Activated naive CD4-positive, alpha-beta T cell treated with anti-CD3 and anti-CD28 coated beads, Interleukin-2, amount 10 ng/mL, durations not matched to agents 7 days and 5 days (primary cell): ENCODE data around the gene HOXC11.
A peak's percentile ranks its signal among the peaks of the same experiment; 100 is the strongest.

Experiments used
- CTCF ChIA-PET: fragments of 350-600 bp; sonication (Branson Sonifier 250); formaldehyde crosslinking; loops from one replicate; lab custom pipeline; 2021; ENCODE audit warnings: antibody characterized with exemption; lab: Charles Lee
- DNase-seq: peaks from one replicate; pipeline ENCODE4 v3.0.0-alpha.2; 2020
- H3K27ac Mint-ChIP-seq: one replicate; pipeline ENCODE4 v1.8.0; 2021; ENCODE audit warnings: mild to moderate bottlenecking, moderate library complexity, mixed read lengths
- H3K27me3 Mint-ChIP-seq: one replicate; pipeline ENCODE4 v1.8.0; 2021; ENCODE audit warnings: mild to moderate bottlenecking, mixed read lengths
- H3K36me3 Mint-ChIP-seq: one replicate; pipeline ENCODE4 v1.8.0; 2021; ENCODE audit warnings: mixed read lengths
- H3K4me1 Mint-ChIP-seq: one replicate; pipeline ENCODE4 v1.8.0; 2021; ENCODE audit warnings: mixed read lengths
- H3K4me3 Mint-ChIP-seq: one replicate; pipeline ENCODE4 v1.8.0; 2021; ENCODE audit warnings: mild to moderate bottlenecking, moderate library complexity, mixed read lengths
- H3K9me3 Mint-ChIP-seq: one replicate; pipeline ENCODE4 v1.8.0; 2021; ENCODE audit warnings: mixed read lengths

HOXC11 gene

GRCh38 chr12:53969588-53970259 is 3.2 kb upstream of the HOXC11 start:
- CTCF ChIA-PET, result interaction anchor here (0.7 to 1.1 kb wide), 2 partner anchors 11 to 161 kb away, joined by 4 read pairs; no protein-coding TSS in a partner anchor
- Mint-ChIP-seq H3K36me3 (peaks cover 7% of the 10 kb centered on the region), H3K4me1 (peaks cover 24% of the 10 kb centered on the region), H3K4me3 (no peak overlapping the region), H3K27ac (no peak overlapping the region), H3K9me3 (no peaks in the 10 kb centered on the region), H3K27me3 (peaks cover 100% of the 10 kb centered on the region)
- no peak for DNase-seq

GRCh38 chr12:53970451-53970850 is 2.5 kb upstream of the HOXC11 start:
- H3K4me1 Mint-ChIP-seq, result peaks cover 26% of the 10 kb centered on the region
- H3K36me3 Mint-ChIP-seq, result peaks cover 11% of the 10 kb centered on the region
- H3K27ac Mint-ChIP-seq, result no peak overlapping the region
- H3K9me3 Mint-ChIP-seq, result no peaks in the 10 kb centered on the region
- no peak overlapping the region for H3K4me3 Mint-ChIP-seq
- CTCF ChIA-PET, result interaction anchor here (1.1 kb wide), 1 partner anchor 12 kb away, joined by 4 read pairs; no protein-coding TSS in a partner anchor
- no peak for DNase-seq
- peaks cover 100% of the 10 kb centered on the region for H3K27me3 Mint-ChIP-seq

GRCh38 chr12:53971129-53971528 is 1.8 kb upstream of the HOXC11 start:
- H3K36me3 Mint-ChIP-seq, result peaks cover 11% of the 10 kb centered on the region
- CTCF ChIA-PET, result no interaction called here

GRCh38 chr12:53971686-53972085 is 1.2 kb upstream of the HOXC11 start:
- Mint-ChIP-seq H3K36me3 (peaks cover 11% of the 10 kb centered on the region), H3K27ac (peak overlapping the region; percentile 38), H3K27me3 (peaks cover 100% of the 10 kb centered on the region), H3K4me1 (peaks cover 21% of the 10 kb centered on the region), H3K4me3 (no peak overlapping the region), H3K9me3 (peaks cover 2% of the 10 kb centered on the region)
- CTCF ChIA-PET, result no interaction called here
- no peak for DNase-seq

More at GRCh38 chr12:53971129-53971528, 1.8 kb upstream of the HOXC11 start:
- peaks cover 25% of the 10 kb centered on the region for H3K4me1 Mint-ChIP-seq
- H3K27me3 Mint-ChIP-seq, result peaks cover 100% of the 10 kb centered on the region
- peaks cover 2% of the 10 kb centered on the region for H3K9me3 Mint-ChIP-seq
- no peak overlapping the region for H3K4me3 Mint-ChIP-seq
- DNase-seq, result no peak
- no peak overlapping the region for H3K27ac Mint-ChIP-seq

GRCh38 chr12:53972152-53972702 is 699 bp upstream of the HOXC11 start:
- Mint-ChIP-seq H3K4me1 (peaks cover 21% of the 10 kb centered on the region), H3K4me3 (no peak overlapping the region), H3K27ac (peak overlapping the region; percentile 25), H3K27me3 (peaks cover 100% of the 10 kb centered on the region), H3K9me3 (peaks cover 2% of the 10 kb centered on the region), H3K36me3 (peaks cover 11% of the 10 kb centered on the region)
- CTCF ChIA-PET, result no interaction called here
- no peak for DNase-seq

GRCh38 chr12:53973236-53974042 is 513 bp downstream of the HOXC11 start:
- peak overlapping the region; percentile 83 for H3K27ac Mint-ChIP-seq
- H3K27me3 Mint-ChIP-seq, result peaks cover 100% of the 10 kb centered on the region
- peaks cover 2% of the 10 kb centered on the region for H3K9me3 Mint-ChIP-seq
- peaks cover 21% of the 10 kb centered on the region for H3K4me1 Mint-ChIP-seq
- peak overlapping the region; percentile 53 for H3K4me3 Mint-ChIP-seq
- H3K36me3 Mint-ChIP-seq, result peaks cover 8% of the 10 kb centered on the region
- CTCF ChIA-PET, result no interaction called here
- no peak for DNase-seq

- Mint-ChIP-seq H3K36me3 (peaks cover 8% of the 10 kb centered on the region), H3K4me3 (peak within 1 kb of the TSS; percentile 51), H3K27ac (peak within 1 kb of the TSS; percentile 76), H3K9me3 (peaks cover 2% of the 10 kb centered on the region), H3K27me3 (peaks cover 100% of the 10 kb centered on the region), H3K4me1 (peaks cover 21% of the 10 kb centered on the region)
- CTCF ChIA-PET, result no interaction called here
- peak; percentile 37 for DNase-seq
Observed at GRCh38 chr12:53974084-53975063, 1.4 kb downstream of the HOXC11 start, which contains the start of gene HOTAIR. TSS of gene HOTAIR (minus strand) at chr12:53974954.

- Mint-ChIP-seq H3K4me3 (peak overlapping the region; percentile 51), H3K36me3 (peaks cover 8% of the 10 kb centered on the region), H3K4me1 (peaks cover 21% of the 10 kb centered on the region), H3K27me3 (peaks cover 100% of the 10 kb centered on the region), H3K9me3 (peaks cover 2% of the 10 kb centered on the region), H3K27ac (peak overlapping the region; percentile 42)
- CTCF ChIA-PET, result interaction anchor here (1.8 kb wide), 1 partner anchor 58 kb away, joined by 4 read pairs; the partner anchor contains the start of gene HOXC5
- DNase-seq, result no peak
Observed at GRCh38 chr12:53975064-53975471, 2.1 kb downstream of the HOXC11 start.

GRCh38 chr12:53975479-53976152 is 2.7 kb downstream of the HOXC11 start:
- Mint-ChIP-seq H3K36me3 (peaks cover 8% of the 10 kb centered on the region), H3K4me1 (peaks cover 21% of the 10 kb centered on the region), H3K27ac (peak overlapping the region; percentile 70), H3K4me3 (peak overlapping the region; percentile 51), H3K27me3 (peaks cover 100% of the 10 kb centered on the region), H3K9me3 (peaks cover 2% of the 10 kb centered on the region)
- DNase-seq, result no peak
- CTCF ChIA-PET, result interaction anchor here (1.8 kb wide), 1 partner anchor 57 kb away, joined by 4 read pairs; the partner anchor contains the start of gene HOXC5

GRCh38 chr12:53976172-53976822 is 3.4 kb downstream of the HOXC11 start:
- no peak overlapping the region for H3K4me3 Mint-ChIP-seq
- H3K9me3 Mint-ChIP-seq, result peaks cover 2% of the 10 kb centered on the region
- H3K36me3 Mint-ChIP-seq, result peaks cover 8% of the 10 kb centered on the region
- H3K27me3 Mint-ChIP-seq, result peaks cover 100% of the 10 kb centered on the region
- peaks cover 21% of the 10 kb centered on the region for H3K4me1 Mint-ChIP-seq
- H3K27ac Mint-ChIP-seq, result no peak overlapping the region
- no peak for DNase-seq
- CTCF ChIA-PET, result interaction anchor here (1.8 kb wide), 1 partner anchor 56 kb away, joined by 4 read pairs; the partner anchor contains the start of gene HOXC5

GRCh38 chr12:53976823-53977595 is 4.1 kb downstream of the HOXC11 start:
- H3K27ac Mint-ChIP-seq, result no peak overlapping the region
- peaks cover 21% of the 10 kb centered on the region for H3K4me1 Mint-ChIP-seq
- H3K9me3 Mint-ChIP-seq, result peaks cover 2% of the 10 kb centered on the region
- no peak overlapping the region for H3K4me3 Mint-ChIP-seq
- H3K27me3 Mint-ChIP-seq, result peaks cover 100% of the 10 kb centered on the region
- no peak for DNase-seq
- peaks cover 8% of the 10 kb centered on the region for H3K36me3 Mint-ChIP-seq
- CTCF ChIA-PET, result interaction anchor here (1.8 kb wide), 1 partner anchor 56 kb away, joined by 4 read pairs; the partner anchor contains the start of gene HOXC5
